Measurements from ENCODE around the gene G2E3.

Gene G2E3

GRCh38 chr14:30608533-30609006, 49.6 kb downstream of the G2E3 start:
- Histone ChIP-seq H3K27me3 (ENCODE audit: low read depth, low read length) (no peaks in the 10 kb centered on the region), H3K9ac (ENCODE audit: low read length) (no peak overlapping the region), H3K4me1 (ENCODE audit: low read length) (no peaks in the 10 kb centered on the region), H3K27ac (ENCODE audit: low read length) (no peak overlapping the region), H3K36me3 (replicated peaks; ENCODE audit: low read depth, low read length) (peaks cover 47% of the 10 kb centered on the region), H2AFZ (ENCODE audit: low read depth, low read length) (no peak overlapping the region), H4K20me1 (ENCODE audit: insufficient read depth, low read length) (no peaks in the 10 kb centered on the region; the same call in 1 of the 2 replicates), H3K4me2 (ENCODE audit: low read length) (no peak overlapping the region), H3K79me2 (ENCODE audit: low read length) (no peaks in the 10 kb centered on the region), H3K9me3 (ENCODE audit: insufficient read depth, low read length) (no peaks in the 10 kb centered on the region), H3K4me3 (ENCODE audit: low read length) (no peak overlapping the region)
- no peak for TF ChIP-seq CTCF (IDR thresholded peaks at IDR 0.05; ENCODE audit: low read depth, low read length)
- no peak for TF ChIP-seq EZH2phosphoT487 (IDR thresholded peaks at IDR 0.05; ENCODE audit: low read depth)

GRCh38 chr14:30610787-30611343, 51.9 kb downstream of the G2E3 start:
- Histone ChIP-seq H3K27me3 (ENCODE audit: low read depth, low read length) (no peaks in the 10 kb centered on the region), H3K36me3 (replicated peaks; ENCODE audit: low read depth, low read length) (peaks cover 40% of the 10 kb centered on the region), H4K20me1 (ENCODE audit: insufficient read depth, low read length) (no peaks in the 10 kb centered on the region; the same call in 1 of the 2 replicates), H3K4me2 (ENCODE audit: low read length) (no peak overlapping the region), H2AFZ (ENCODE audit: low read depth, low read length) (no peak overlapping the region), H3K4me3 (ENCODE audit: low read length) (no peak overlapping the region), H3K27ac (ENCODE audit: low read length) (no peak overlapping the region), H3K9ac (ENCODE audit: low read length) (no peak overlapping the region), H3K79me2 (ENCODE audit: low read length) (no peaks in the 10 kb centered on the region), H3K4me1 (ENCODE audit: low read length) (no peaks in the 10 kb centered on the region), H3K9me3 (ENCODE audit: insufficient read depth, low read length) (no peaks in the 10 kb centered on the region)
- TF ChIP-seq CTCF (IDR thresholded peaks at IDR 0.05; ENCODE audit: low read depth, low read length) (peak; percentile 29; the same call in 1 of the 2 replicates), EZH2phosphoT487 (IDR thresholded peaks at IDR 0.05; ENCODE audit: low read depth) (no peak)

- no peak for TF ChIP-seq EZH2phosphoT487 (IDR thresholded peaks at IDR 0.05; ENCODE audit: low read depth)
- no peak for TF ChIP-seq CTCF (IDR thresholded peaks at IDR 0.05; ENCODE audit: low read depth, low read length)
- Histone ChIP-seq H3K27me3 (ENCODE audit: low read depth, low read length) (no peaks in the 10 kb centered on the region), H3K4me2 (ENCODE audit: low read length) (no peak overlapping the region), H3K36me3 (replicated peaks; ENCODE audit: low read depth, low read length) (peaks cover 30% of the 10 kb centered on the region), H3K4me1 (ENCODE audit: low read length) (peaks cover 14% of the 10 kb centered on the region), H2AFZ (ENCODE audit: low read depth, low read length) (no peak overlapping the region), H3K27ac (ENCODE audit: low read length) (no peak overlapping the region), H3K9ac (ENCODE audit: low read length) (no peak overlapping the region), H3K9me3 (ENCODE audit: insufficient read depth, low read length) (no peaks in the 10 kb centered on the region), H3K4me3 (ENCODE audit: low read length) (no peak overlapping the region), H3K79me2 (ENCODE audit: low read length) (no peaks in the 10 kb centered on the region), H4K20me1 (ENCODE audit: insufficient read depth, low read length) (no peaks in the 10 kb centered on the region)
Measured at GRCh38 chr14:30614155-30614554, 55.2 kb downstream of the G2E3 start.

GRCh38 chr14:30620178-30620577, 61.2 kb downstream of the G2E3 start:
- TF ChIP-seq CTCF (IDR thresholded peaks at IDR 0.05; ENCODE audit: low read depth, low read length) (no peak), EZH2phosphoT487 (IDR thresholded peaks at IDR 0.05; ENCODE audit: low read depth) (no peak)
- Histone ChIP-seq H3K4me2 (ENCODE audit: low read length) (peak overlapping the region; percentile 96), H3K27ac (ENCODE audit: low read length) (peak overlapping the region; percentile 89), H2AFZ (ENCODE audit: low read depth, low read length) (no peak overlapping the region), H3K9ac (ENCODE audit: low read length) (peak overlapping the region; percentile 96), H3K4me1 (ENCODE audit: low read length) (peaks cover 53% of the 10 kb centered on the region), H3K36me3 (replicated peaks; ENCODE audit: low read depth, low read length) (peaks cover 14% of the 10 kb centered on the region), H4K20me1 (ENCODE audit: insufficient read depth, low read length) (peaks cover 15% of the 10 kb centered on the region), H3K4me3 (ENCODE audit: low read length) (peak overlapping the region; percentile 94), H3K27me3 (ENCODE audit: low read depth, low read length) (no peaks in the 10 kb centered on the region), H3K79me2 (ENCODE audit: low read length) (peaks cover 39% of the 10 kb centered on the region), H3K9me3 (ENCODE audit: insufficient read depth, low read length) (no peaks in the 10 kb centered on the region)
